ENCODE measurements around the gene SLC2A1.

The SLC2A1 gene

DNA sequence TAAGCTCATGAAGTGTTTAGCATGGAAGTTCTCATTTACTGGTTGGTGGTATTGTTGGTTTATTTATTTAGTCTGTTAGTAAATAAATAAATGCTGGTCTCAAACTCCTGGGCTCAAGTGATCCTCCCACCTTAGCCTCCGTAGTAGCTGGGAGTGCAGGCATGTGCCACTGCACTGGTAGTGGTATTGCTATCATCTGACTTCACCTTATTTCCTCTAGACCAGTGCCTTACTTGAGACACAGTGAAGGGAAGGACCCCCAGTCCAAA is 1.4 kb upstream of the SLC2A1 start:
- DNase-seq: no peak

GRCh38 chr1:42957880-42958487 is 684 bp downstream of the SLC2A1 start:
- DNase-seq: peak; percentile 35 to 67

DNA sequence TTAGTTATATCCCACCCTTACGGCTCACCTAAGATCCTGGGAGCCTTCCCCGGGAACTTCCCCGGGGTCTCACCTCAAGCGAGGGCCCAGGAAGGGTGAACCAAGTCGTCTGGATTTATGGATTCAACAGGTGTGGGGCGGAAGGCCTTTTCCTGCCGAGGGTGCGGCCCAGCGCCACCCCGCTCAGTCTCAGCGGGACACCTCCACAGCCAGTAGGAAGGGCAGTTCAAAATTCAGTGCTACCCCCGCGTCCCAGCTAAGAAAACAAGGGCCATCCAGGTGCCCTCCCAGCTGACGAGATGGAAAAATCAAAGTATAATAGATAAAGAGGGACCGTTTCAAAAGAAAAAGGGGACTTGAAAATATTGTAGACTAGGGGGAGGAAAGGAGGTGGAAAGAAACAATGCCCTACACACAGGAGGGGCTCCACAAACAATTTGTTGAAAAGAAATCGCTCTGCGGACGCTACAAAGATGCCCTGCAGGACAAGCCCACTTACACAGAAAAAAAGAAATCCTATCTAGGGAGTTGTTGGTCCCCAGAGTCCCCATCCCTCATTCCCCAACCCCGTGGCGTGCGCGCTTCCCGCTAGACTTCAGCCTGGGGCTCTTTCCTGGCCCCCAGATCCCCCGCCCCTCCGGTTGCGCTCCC is 1.3 kb downstream of the SLC2A1 start:
- DNase-seq: no peak

DNA sequence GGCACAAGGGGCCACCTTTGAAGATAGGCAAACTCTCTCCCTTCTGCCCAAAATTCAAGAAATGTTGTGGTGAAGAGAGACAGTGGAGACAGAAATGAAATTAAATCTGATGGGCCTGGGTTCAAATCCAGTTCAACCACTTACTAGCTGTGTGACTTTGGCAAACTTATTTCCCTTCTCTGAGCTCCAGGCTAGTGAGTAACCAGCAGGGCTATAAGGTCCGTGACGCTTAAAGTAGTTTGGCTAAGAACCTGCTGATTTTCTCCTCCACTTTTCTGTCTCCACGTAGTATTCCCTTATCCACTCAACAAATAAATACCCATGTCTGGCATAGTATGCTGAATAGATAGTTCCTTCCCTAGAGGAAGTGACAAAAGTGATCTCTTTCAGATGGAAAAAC is 1.9 kb downstream of the SLC2A1 start:
- DNase-seq: no peak

DNA sequence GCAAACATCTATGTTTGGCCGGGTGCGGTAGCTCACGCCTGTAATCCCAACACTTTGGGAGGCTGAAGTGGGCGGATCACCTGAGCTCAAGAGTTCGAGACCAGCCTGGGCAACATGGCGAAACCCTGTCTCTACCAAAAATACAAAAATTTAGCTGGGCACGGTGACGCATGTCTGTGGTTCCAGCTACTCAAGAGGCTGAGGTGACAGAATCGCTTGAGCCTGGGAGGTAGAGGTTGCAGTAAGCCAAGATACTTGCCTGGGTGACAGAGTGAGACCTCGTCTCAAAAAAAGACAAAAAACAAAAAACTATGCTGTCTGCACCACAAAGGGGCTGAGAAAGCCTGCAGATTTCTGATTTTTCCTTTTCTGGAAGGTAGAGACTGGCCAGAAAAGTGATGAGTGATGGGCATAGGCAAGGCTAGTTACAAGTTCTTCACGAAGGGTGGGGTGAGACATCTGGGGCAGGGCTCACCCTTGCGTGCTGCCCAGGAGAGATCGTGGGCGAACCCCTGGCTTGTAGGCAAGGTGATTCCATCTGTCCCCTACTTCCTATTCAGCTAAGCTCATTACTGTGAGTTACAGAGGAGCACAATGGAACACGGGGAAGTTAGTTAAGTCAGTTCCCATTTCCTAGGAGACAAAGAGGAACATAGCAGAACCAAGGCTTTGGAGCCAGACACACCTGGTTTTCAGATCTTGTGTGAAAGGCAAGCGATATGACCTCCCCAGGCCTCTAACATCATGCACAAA is 3.2 kb downstream of the SLC2A1 start:
- DNase-seq: peak in 1 of 2 experiments; percentile 67

DNA sequence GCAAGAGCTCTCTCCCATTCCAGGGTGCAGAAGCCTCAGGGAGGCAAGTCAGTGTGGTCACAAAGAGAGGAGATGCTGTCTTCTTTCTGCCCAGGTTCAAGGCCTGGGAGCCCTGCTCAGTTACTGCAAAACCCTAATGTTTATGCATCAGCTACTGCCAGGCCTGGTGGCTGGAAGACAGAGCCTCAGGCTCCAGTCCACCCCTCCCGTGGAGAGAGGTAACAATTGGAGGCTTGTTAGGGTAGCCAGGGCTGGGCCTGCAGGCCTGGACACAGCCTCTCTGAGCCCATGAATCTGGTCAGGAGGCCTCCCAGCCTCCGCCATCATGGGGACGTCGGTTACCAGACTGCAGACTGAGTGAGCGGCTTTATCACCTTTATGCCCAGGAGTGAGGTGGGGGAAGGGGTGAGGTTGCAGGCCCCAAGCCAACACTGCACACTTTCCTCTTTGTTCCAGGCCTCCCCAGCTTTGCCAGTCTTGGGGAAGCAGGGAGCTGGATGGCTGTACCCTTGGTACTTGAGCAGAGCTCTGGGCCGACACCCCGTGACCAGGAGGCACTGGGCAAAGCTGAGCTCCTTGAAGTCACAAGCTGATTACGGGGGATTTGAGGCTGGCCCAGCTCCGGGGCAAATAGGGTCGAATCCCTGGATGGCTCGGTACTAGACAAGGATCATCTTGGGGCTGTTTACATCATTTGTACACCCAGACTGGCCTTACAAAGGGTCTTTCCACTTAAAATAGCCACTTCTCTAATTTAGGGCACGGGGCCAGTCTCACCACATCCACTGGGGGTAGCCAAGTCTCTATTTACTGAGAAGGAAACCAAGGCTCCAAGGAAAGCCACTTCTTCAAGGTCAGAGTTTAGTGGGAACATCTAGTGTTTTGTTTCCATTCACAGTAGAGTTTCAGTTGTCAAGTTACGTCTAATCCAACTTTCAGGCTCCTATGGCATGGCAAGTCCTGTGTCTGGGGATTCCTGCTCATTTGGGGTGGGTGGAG is 5.2 kb downstream of the SLC2A1 start:
- no peak for DNase-seq

- DNase-seq: no peak
Measured at GRCh38 chr1:42952303-42953001, 6.2 kb downstream of the SLC2A1 start.

DNA sequence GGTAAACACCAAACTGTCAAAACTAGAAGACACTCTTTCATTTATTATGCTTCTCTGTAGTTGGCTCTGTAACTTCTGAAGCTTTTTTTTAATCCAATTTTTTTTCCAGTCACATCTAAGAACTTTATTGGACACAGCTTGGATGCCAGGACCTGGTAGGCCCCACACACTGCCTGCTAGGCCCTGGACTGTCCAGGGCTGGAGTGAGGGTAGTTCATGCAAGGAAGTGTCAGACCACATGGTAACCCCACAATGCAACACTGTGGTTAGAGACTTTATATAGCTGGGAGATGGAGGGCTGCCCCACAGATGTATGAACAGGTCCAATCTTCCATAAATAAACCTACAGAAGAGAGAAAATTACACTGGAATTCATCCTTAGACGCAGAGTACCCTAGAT is 7.1 kb downstream of the SLC2A1 start:
- DNase-seq: no peak

DNA sequence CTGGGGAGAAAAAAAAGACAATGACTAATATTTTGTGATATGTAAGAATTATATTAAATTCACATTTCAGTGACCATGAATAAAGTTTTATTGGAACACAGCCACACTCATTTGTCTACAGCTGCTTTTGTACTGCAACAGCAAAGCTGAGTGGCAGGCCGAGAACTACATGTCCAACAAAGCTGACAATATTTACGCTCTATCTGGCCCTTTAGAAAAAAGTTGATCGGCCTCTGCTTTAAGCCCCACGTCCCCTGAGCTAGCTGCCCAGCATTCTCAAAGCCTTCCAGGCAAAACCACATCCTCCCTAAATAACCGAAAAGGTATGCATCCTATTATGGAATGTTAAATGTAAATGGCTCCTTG is 8.6 kb downstream of the SLC2A1 start:
- no peak for DNase-seq

GRCh38 chr1:42949312-42950115 is 9.2 kb downstream of the SLC2A1 start:
- no peak for DNase-seq

GRCh38 chr1:42947965-42948732 is 10.5 kb downstream of the SLC2A1 start:
- no peak for DNase-seq

GRCh38 chr1:42947117-42947516 is 11.6 kb downstream of the SLC2A1 start:
- DNase-seq: no peak

- DNase-seq: no peak
Measured at GRCh38 chr1:42946120-42946898, 12.4 kb downstream of the SLC2A1 start.

DNA sequence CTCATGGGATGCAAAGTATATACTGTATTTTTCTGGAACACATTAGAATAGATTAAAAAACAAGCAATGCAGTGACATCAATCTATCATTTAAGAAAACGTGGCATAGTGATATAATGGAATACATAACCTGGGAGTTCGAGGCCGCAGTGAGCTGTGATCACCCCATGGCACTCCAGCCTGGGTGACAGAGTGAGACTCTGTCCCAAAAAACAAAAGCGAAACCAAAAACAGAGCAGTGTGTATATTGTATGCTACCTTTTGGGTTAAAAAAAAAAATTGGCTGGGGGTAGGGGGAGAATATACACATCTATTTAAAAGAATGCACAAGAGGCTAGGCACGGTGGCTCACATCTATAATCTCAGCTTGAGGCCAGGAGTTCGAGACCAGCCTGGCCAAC is 13.5 kb downstream of the SLC2A1 start:
- DNase-seq: no peak

DNA sequence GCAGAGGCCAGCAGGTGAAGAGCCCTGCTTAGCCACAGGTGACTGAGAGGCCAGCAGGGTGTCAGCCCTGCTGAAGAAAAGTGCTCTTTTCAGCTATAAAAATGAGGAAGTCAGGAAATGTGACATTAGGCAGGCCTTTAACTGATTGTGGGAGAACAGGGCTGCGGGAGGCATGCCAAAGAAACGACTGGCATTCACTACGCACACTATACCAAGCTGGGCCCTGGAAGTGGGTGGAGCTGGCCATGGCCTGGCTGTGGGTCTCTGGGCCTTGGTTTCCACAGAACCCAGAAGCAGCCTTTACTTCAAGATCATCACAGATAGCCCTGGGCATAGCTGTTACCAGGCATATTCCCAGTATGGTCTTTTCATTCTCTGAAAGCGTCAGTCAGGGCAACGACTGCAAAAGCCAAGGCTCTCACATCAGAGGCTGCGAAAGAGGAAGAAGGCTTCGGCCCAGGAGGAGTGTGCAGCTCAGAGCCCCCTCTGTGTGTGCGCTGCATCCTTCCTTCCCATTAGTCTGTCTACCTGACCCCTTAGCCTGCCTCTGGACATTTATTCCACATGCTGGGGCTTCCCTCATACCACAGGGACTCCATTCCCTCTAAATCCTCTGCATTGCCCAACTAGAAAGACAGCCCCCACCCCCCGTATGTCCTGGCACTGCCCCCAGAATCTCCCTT is 14.3 kb downstream of the SLC2A1 start:
- no peak for DNase-seq

DNA sequence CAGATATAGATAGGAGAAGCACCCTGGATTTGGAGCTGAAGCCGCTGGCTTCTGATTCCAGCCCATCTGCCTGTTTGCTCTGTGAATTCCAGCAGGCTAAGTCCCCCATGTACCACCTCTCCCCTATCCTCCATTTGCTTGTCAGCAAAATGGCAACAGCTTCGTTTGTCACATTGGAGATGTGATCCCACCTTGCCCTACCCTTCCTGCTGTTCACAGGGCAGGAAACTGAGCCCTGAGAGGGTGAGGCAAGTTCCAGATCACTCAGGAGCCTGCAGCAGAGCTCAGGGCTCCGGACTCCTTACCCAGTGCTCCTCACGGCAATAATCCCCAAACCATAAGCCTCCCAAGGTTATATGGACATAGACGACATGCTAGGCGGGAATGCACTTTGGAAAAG is 14.9 kb downstream of the SLC2A1 start:
- no peak for DNase-seq

DNA sequence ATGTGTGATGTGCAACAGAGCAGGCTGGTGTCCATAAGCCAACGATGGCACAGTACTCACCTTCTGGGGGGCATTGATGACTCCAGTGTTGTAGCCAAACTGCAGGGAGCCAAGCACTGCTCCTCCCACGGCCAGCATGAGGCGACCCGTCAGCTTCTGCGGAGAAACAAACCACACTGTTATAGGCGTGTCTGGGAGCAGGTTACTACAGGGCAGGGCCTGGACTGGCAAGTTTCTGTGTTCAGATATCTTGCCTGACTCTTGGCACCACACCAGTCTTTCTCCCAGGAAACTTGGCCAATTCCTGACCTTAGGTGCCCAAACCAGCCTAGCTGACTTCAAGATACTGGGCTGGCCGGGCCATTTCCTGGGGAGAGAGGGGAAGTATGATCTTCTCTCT is 15.5 kb downstream of the SLC2A1 start:
- no peak for DNase-seq

DNA sequence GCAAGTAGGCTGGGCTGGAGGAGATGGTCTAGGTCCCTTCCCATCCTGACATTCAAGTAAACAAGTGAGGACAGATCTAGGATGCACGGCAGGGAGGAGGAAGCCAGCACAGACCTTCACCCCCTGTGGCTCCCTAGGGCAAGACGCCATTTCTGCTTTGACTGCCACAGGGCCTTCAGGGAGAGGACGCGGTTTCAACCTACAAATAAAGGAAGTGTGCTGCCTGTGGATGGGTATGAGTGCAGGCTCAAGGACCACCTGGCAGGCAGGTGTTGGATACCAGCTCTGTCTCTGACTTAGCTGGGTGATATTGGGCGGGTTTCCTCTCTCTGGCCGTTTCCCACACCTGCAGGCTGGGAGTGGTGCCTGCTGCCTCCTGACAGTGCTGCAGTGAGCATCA is 16.2 kb downstream of the SLC2A1 start:
- DNase-seq: no peak

- no peak for DNase-seq
Measured at GRCh38 chr1:42941640-42942330, 16.9 kb downstream of the SLC2A1 start.
